Measurements from ENCODE around the gene SUGP2. TPM values are rescaled to one million over a fixed set of nuclear protein-coding genes. Genes with fewer than 3 reads are reported as not detected.
A peak's percentile ranks its signal among the peaks of the same experiment; 100 is the strongest.

SUGP2 gene
- total RNA-seq, 1 experiment from 2014 or later, result 48.9 TPM

- H3K27ac ChIP-seq (ENCODE audit: low read length), result peak overlapping the region; percentile 61
- no peak overlapping the region for H3K9ac ChIP-seq (ENCODE audit: low read length)
- ChIA-PET POLR2A (ENCODE audit: unreplicated experiment) (interaction anchor here (0.6 kb wide), 1 partner anchor 17 kb away, joined by 4 read pairs; no protein-coding TSS in a partner anchor), CTCF (no interaction called here)
- no peaks in the 10 kb centered on the region for H4K20me1 ChIP-seq (ENCODE audit: low read length)
- peak overlapping the region; percentile 67 for H2AFZ ChIP-seq (ENCODE audit: low read length)
- no TSS peak for BruUV-seq (replicated peaks)
- H3K9me3 ChIP-seq (ENCODE audit: low read length), result no peaks in the 10 kb centered on the region
- no peaks in the 10 kb centered on the region for H3K36me3 ChIP-seq (ENCODE audit: low read depth, low read length)
- DNase-seq (peak; percentile 77), ATAC-seq (peak; percentile 67)
- no peaks in the 10 kb centered on the region for H3K27me3 ChIP-seq (ENCODE audit: low read length)
- H3F3A ChIP-seq (ENCODE audit: low read length, unreplicated experiment), result peaks cover 8% of the 10 kb centered on the region
- no peak overlapping the region for H3K4me3 ChIP-seq (ENCODE audit: low read length)
- TF ChIP-seq CTCF (conservative IDR thresholded peaks at IDR 0.05; ENCODE audit: low read depth, low read length) (no peak), EZH2 (IDR thresholded peaks at IDR 0.05; ENCODE audit: low read length, unreplicated experiment) (no peak), EZH2phosphoT487 (IDR thresholded peaks at IDR 0.05; ENCODE audit: borderline replicate concordance, low read length) (no peak)
- intact Hi-C loops (cut with micrococcal nuclease), result no loop called here
- H3K4me2 ChIP-seq (ENCODE audit: low read length), result peak overlapping the region; percentile 39; the same call in 1 of the 2 replicates
- no peaks in the 10 kb centered on the region for H3K79me2 ChIP-seq (ENCODE audit: low read length)
- H3K4me1 ChIP-seq (ENCODE audit: insufficient read depth, low read length), result peaks cover 29% of the 10 kb centered on the region
- H3K9me2 ChIP-seq (replicated peaks; ENCODE audit: low read length), result no peaks in the 10 kb centered on the region
Measured at GRCh38 chr19:18967358-18968146, 65.8 kb downstream of the SUGP2 start.

GRCh38 chr19:18966307-18966706 lies 67.0 kb downstream of the SUGP2 start:
- Histone ChIP-seq H3K27me3 (ENCODE audit: low read length) (no peaks in the 10 kb centered on the region), H3K4me2 (ENCODE audit: low read length) (no peak overlapping the region), H3K9ac (ENCODE audit: low read length) (no peak overlapping the region), H4K20me1 (ENCODE audit: low read length) (no peaks in the 10 kb centered on the region), H3K4me1 (ENCODE audit: insufficient read depth, low read length) (peaks cover 24% of the 10 kb centered on the region), H2AFZ (ENCODE audit: low read length) (no peak overlapping the region), H3K9me3 (ENCODE audit: low read length) (no peaks in the 10 kb centered on the region), H3K9me2 (replicated peaks; ENCODE audit: low read length) (no peaks in the 10 kb centered on the region), H3K27ac (ENCODE audit: low read length) (no peak overlapping the region), H3F3A (ENCODE audit: low read length, unreplicated experiment) (peaks cover 8% of the 10 kb centered on the region), H3K36me3 (ENCODE audit: low read depth, low read length) (no peaks in the 10 kb centered on the region), H3K79me2 (ENCODE audit: low read length) (no peaks in the 10 kb centered on the region), H3K4me3 (ENCODE audit: low read length) (no peak overlapping the region)
- TF ChIP-seq EZH2 (IDR thresholded peaks at IDR 0.05; ENCODE audit: low read length, unreplicated experiment), result no peak
- TF ChIP-seq CTCF (conservative IDR thresholded peaks at IDR 0.05; ENCODE audit: low read depth, low read length), result no peak
- TF ChIP-seq EZH2phosphoT487 (IDR thresholded peaks at IDR 0.05; ENCODE audit: borderline replicate concordance, low read length), result no peak
- BruUV-seq (replicated peaks), result no TSS peak
- ATAC-seq (no peak), DNase-seq (peak; percentile 8)
- CTCF ChIA-PET, result interaction anchor here (1.1 kb wide), 1 partner anchor 20 kb away, joined by 4 read pairs; no protein-coding TSS in a partner anchor
- POLR2A ChIA-PET (ENCODE audit: unreplicated experiment), result no interaction called here
- intact Hi-C loops (cut with micrococcal nuclease), result no loop called here

GRCh38 chr19:18964121-18964520 lies 69.2 kb downstream of the SUGP2 start:
- Histone ChIP-seq H3F3A (ENCODE audit: low read length, unreplicated experiment) (peaks cover 3% of the 10 kb centered on the region), H3K9me3 (ENCODE audit: low read length) (no peaks in the 10 kb centered on the region), H3K79me2 (ENCODE audit: low read length) (no peaks in the 10 kb centered on the region), H3K9ac (ENCODE audit: low read length) (no peak overlapping the region), H3K36me3 (ENCODE audit: low read depth, low read length) (no peaks in the 10 kb centered on the region), H3K4me1 (ENCODE audit: insufficient read depth, low read length) (peaks cover 11% of the 10 kb centered on the region), H3K4me2 (ENCODE audit: low read length) (no peak overlapping the region), H3K27me3 (ENCODE audit: low read length) (no peaks in the 10 kb centered on the region), H3K4me3 (ENCODE audit: low read length) (no peak overlapping the region), H3K27ac (ENCODE audit: low read length) (no peak overlapping the region), H4K20me1 (ENCODE audit: low read length) (no peaks in the 10 kb centered on the region), H2AFZ (ENCODE audit: low read length) (no peak overlapping the region), H3K9me2 (replicated peaks; ENCODE audit: low read length) (no peaks in the 10 kb centered on the region)
- intact Hi-C loops (cut with micrococcal nuclease), result no loop called here
- no peak for DNase-seq
- no TSS peak for BruUV-seq (replicated peaks)
- TF ChIP-seq CTCF (conservative IDR thresholded peaks at IDR 0.05; ENCODE audit: low read depth, low read length) (no peak), EZH2phosphoT487 (IDR thresholded peaks at IDR 0.05; ENCODE audit: borderline replicate concordance, low read length) (no peak), EZH2 (IDR thresholded peaks at IDR 0.05; ENCODE audit: low read length, unreplicated experiment) (no peak)
- ChIA-PET CTCF (no interaction called here), POLR2A (ENCODE audit: unreplicated experiment) (no interaction called here)
- no peak for ATAC-seq

All from PC-3 (cell line).